A673 (cell line): ENCODE results near the gene GALNT9. TPM values are rescaled to one million over a fixed set of nuclear protein-coding genes. Genes with fewer than 3 reads are reported as not detected.

Experiments
- BruUV-seq: library from RNA; stranded (reverse); fragments of 400-500 nt; replicated peaks from 2 replicates; lab custom pipeline; 2021; lab: Mats Ljungman, UMichigan
- CTCF ChIA-PET: fragments of 300-600 bp; sonication (Branson Sonifier 250); formaldehyde crosslinking; loops from one replicate; lab custom pipeline; 2022; ENCODE audit warnings: antibody characterized with exemption; lab: Charles Lee
- POLR2A ChIA-PET: fragments of 300-600 bp; sonication (Branson Sonifier 250); formaldehyde crosslinking; loops from one replicate; lab custom pipeline; 2022; ENCODE audit warnings: antibody characterized with exemption; ENCODE audit not compliant: low non-redundant PET; lab: Charles Lee
- DNase-seq: peaks from one replicate; pipeline ENCODE4 v3.0.0-alpha.2; 2015; ENCODE audit warnings: low spot score
- H3K27ac ChIP-seq: fragments of 200-600 bp; sonication (generic); 2 replicates; pipeline ENCODE4 v1.5.1; 2016; ENCODE audit warnings: mixed run types, low read depth, mild to moderate bottlenecking, mixed read lengths, antibody characterized with exemption, low read length; ENCODE audit not compliant: poor library complexity, severe bottlenecking
- H3K27me3 ChIP-seq: fragments of 200-600 bp; sonication (generic); replicated peaks from 2 replicates; pipeline ENCODE4 v1.6.1; 2017; ENCODE audit warnings: mixed run types, low read depth, mild to moderate bottlenecking, mixed read lengths, antibody characterized with exemption, low read length; ENCODE audit not compliant: insufficient read depth, poor library complexity
- H3K36me3 ChIP-seq: fragments of 200-600 bp; sonication (generic); 2 replicates; pipeline ENCODE4 v1.6.1; 2016; ENCODE audit warnings: mixed run types, mild to moderate bottlenecking, mixed read lengths, antibody characterized with exemption, low read length; ENCODE audit not compliant: insufficient read depth, poor library complexity, severe bottlenecking
- H3K4me1 ChIP-seq: fragments of 200-600 bp; sonication (generic); 2 replicates; pipeline ENCODE4 v1.6.1; 2017; ENCODE audit warnings: mixed run types, mild to moderate bottlenecking, mixed read lengths, antibody characterized with exemption, low read length; ENCODE audit not compliant: insufficient read depth, poor library complexity, severe bottlenecking
- H3K4me3 ChIP-seq: fragments of 200-600 bp; sonication (generic); 2 replicates; pipeline ENCODE4 v1.5.1; 2016; ENCODE audit warnings: low read depth, mixed run types, mild to moderate bottlenecking, mixed read lengths, low read length; ENCODE audit not compliant: poor library complexity, severe bottlenecking
- H3K9me3 ChIP-seq: fragments of 200-600 bp; sonication (generic); 2 replicates; pipeline ENCODE4 v1.6.1; 2016; ENCODE audit warnings: mixed run types, low read depth, mild to moderate bottlenecking, mixed read lengths, antibody characterized with exemption, low read length; ENCODE audit not compliant: poor library complexity, severe bottlenecking
- CTCF ChIP-seq: fragments of 300-800, 200-600 bp; sonication (generic); conservative IDR thresholded peaks from 2 replicates; pipeline ENCODE4 v1.5.1; 2017; ENCODE audit warnings: low read depth, mild to moderate bottlenecking, antibody characterized with exemption, low read length, moderate library complexity, mixed read lengths
- EZH2 ChIP-seq: fragments of 200-600 bp; sonication (generic); IDR thresholded peaks from 2 replicates; pipeline ENCODE4 v1.6.1; 2017; ENCODE audit warnings: borderline replicate concordance, low read depth, mild to moderate bottlenecking, mixed read lengths, antibody characterized with exemption, low read length; ENCODE audit not compliant: poor library complexity, severe bottlenecking
- intact Hi-C: fragments of 100-400 bp; cut with micrococcal nuclease; formaldehyde crosslinking; loops from one replicate; pipeline ENCODE4 v1.10.0; 2022; ENCODE audit not compliant: unreplicated experiment
- total RNA-seq: library from RNA; stranded (reverse); gene quantifications from 2 replicates; pipeline ENCODE4 v1.2.3, GENCODE V29; 2021

Gene GALNT9
- total RNA-seq, 1 experiment from 2014 or later, result 7.4 TPM

- H3K27me3 ChIP-seq, result no peaks in the 10 kb centered on the region
- H3K27ac ChIP-seq, result no peak overlapping the region
- H3K4me3 ChIP-seq, result no peak overlapping the region
- no peak for DNase-seq
- ChIA-PET POLR2A (no interaction called here), CTCF (no interaction called here)
- H3K36me3 ChIP-seq, result no peaks in the 10 kb centered on the region
- H3K9me3 ChIP-seq, result no peaks in the 10 kb centered on the region
- intact Hi-C loops, result no loop called here
- BruUV-seq, result no TSS peak
- TF ChIP-seq EZH2, result no peak
- peaks cover 20% of the 10 kb centered on the region for H3K4me1 ChIP-seq
These were observed 93.1 kb downstream of the GALNT9 start for GRCh38 chr12:132236129-132236929.

DNA sequence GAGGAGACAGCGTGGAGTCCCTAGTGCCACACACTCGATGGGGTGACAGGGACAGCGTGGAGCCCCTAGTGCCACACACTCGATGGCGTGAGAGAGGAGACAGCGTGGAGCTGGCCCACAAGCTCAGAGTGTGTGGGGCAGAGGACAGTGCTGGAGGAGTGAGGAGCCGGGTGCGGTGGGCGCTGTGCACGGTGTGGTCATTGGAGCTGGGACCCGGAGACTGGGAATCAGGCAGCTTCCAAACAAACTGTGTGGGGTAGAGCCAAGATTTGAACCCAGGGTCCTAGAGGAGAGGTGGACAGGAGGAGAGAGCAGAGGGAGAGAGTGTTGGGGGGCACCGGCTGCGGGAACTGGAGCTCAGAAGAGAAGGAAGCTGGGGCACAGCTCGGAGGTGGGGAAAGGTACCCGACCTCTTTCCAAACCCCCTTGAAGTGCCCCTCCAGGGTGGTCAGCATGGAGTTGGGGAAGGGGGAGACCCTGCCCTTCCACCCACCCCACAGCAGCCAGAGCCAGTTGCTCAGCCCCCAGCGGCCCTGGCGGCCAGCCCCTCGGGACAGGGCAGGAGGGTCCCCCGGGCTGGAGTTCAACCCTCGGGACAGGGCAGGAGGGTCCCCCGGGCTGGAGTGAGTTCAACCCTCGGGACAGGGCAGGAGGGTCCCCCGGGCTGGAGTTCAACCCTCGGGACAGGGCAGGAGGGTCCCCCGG lies 94.1 kb downstream of the GALNT9 start:
- peaks cover 16% of the 10 kb centered on the region for H3K4me1 ChIP-seq
- POLR2A ChIA-PET, result no interaction called here
- no peaks in the 10 kb centered on the region for H3K9me3 ChIP-seq
- no peaks in the 10 kb centered on the region for H3K27me3 ChIP-seq
- H3K27ac ChIP-seq, result no peak overlapping the region
- CTCF ChIA-PET, result no interaction called here
- no TSS peak for BruUV-seq
- no peaks in the 10 kb centered on the region for H3K36me3 ChIP-seq
- no peak for DNase-seq
- no peak overlapping the region for H3K4me3 ChIP-seq
- intact Hi-C loops, result no loop called here
- TF ChIP-seq EZH2, result no peak
- no peak for TF ChIP-seq CTCF

- no TSS peak for BruUV-seq
These were observed 99.0 kb downstream of the GALNT9 start for GRCh38 chr12:132230381-132230780.

More at GRCh38 chr12:132230381-132230780, 99.0 kb downstream of the GALNT9 start:
- Histone ChIP-seq H3K4me3 (no peak overlapping the region), H3K27ac (no peak overlapping the region), H3K36me3 (no peaks in the 10 kb centered on the region), H3K4me1 (peaks cover 12% of the 10 kb centered on the region), H3K27me3 (no peaks in the 10 kb centered on the region), H3K9me3 (no peaks in the 10 kb centered on the region)
- ChIA-PET CTCF (no interaction called here), POLR2A (no interaction called here)
- intact Hi-C loops, result no loop called here
- TF ChIP-seq EZH2, result no peak
- no peak for TF ChIP-seq CTCF
- DNase-seq, result no peak
